UCSD-AML1 (cell line): ENCODE results near the gene ZNF414.
"Not testable (repeated sequence)": the region's sequence is repeated elsewhere in the genome, so short reads cannot be mapped to it uniquely, and the experiment has no call there.

Source experiments
- DNase-seq: peaks from one replicate; lab custom pipeline; 2025; ENCODE audit not compliant: unreplicated experiment; lab: John Stamatoyannopoulos, UW

The ZNF414 gene

GRCh38 chr19:8513687-8514504 lies at the start of gene ZNF414:
Gene ZNF414 (minus strand): TSS chr19:8514167. CDS start chr19:8514046, 121 bp downstream.
- DNase-seq, result peak; percentile 94

GRCh38 chr19:8561075-8561764 lies 47.3 kb upstream of the ZNF414 start:
- no peak for DNase-seq

GRCh38 chr19:8558325-8558724 lies 44.4 kb upstream of the ZNF414 start:
- DNase-seq, result no peak

GRCh38 chr19:8557642-8558238 lies 43.8 kb upstream of the ZNF414 start:
- DNase-seq, result peak; percentile 29

GRCh38 chr19:8553729-8554128 lies 39.8 kb upstream of the ZNF414 start:
- DNase-seq, result not testable (repeated sequence)

- DNase-seq, result no peak
Measured at GRCh38 chr19:8552810-8553209, 38.8 kb upstream of the ZNF414 start.

- no peak for DNase-seq
Measured at GRCh38 chr19:8550070-8550469, 36.1 kb upstream of the ZNF414 start.

GRCh38 chr19:8545743-8546142 lies 31.8 kb upstream of the ZNF414 start:
- DNase-seq, result no peak

GRCh38 chr19:8544168-8544567 lies 30.2 kb upstream of the ZNF414 start:
- DNase-seq, result no peak

GRCh38 chr19:8539621-8540149 lies 25.7 kb upstream of the ZNF414 start:
- no peak for DNase-seq

GRCh38 chr19:8537099-8537498 lies 23.1 kb upstream of the ZNF414 start:
- no peak for DNase-seq

GRCh38 chr19:8536282-8536681 lies 22.3 kb upstream of the ZNF414 start:
- DNase-seq, result no peak

GRCh38 chr19:8532225-8532624 lies 18.3 kb upstream of the ZNF414 start:
- DNase-seq, result no peak

- DNase-seq, result no peak
Measured at GRCh38 chr19:8531470-8531869, 17.5 kb upstream of the ZNF414 start.

GRCh38 chr19:8530061-8530679 lies 16.2 kb upstream of the ZNF414 start:
- no peak for DNase-seq

GRCh38 chr19:8529369-8530006 lies 15.5 kb upstream of the ZNF414 start:
- no peak for DNase-seq

- no peak for DNase-seq
Measured at GRCh38 chr19:8528500-8528899, 14.5 kb upstream of the ZNF414 start.

GRCh38 chr19:8526345-8527091 lies 12.6 kb upstream of the ZNF414 start:
- no peak for DNase-seq

GRCh38 chr19:8525401-8525684 lies 11.4 kb upstream of the ZNF414 start:
- no peak for DNase-seq

- no peak for DNase-seq
Measured at GRCh38 chr19:8519388-8519787, 5.4 kb upstream of the ZNF414 start.
